ENCODE measurements around the gene ADAM10.

The ADAM10 gene

DNA sequence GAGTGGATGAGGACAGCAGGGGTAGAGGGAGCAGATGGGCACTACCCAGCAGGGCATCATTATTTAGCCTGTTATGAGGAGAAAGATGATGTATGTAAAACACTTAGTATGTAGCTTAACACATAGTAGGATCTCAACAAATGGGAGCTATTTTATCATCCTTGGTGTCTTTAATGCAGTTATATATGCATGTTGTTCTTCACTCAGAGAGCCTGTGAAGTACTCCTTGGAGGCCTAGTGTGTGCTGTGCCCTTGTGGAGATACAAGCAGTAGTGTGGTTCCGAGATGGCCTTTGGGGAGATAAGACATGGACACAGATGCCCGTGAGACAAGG, 193.5 kb downstream of the ADAM10 start:
- Mint-ChIP-seq H3K27ac (no peak overlapping the region), H3K27me3 (no peaks in the 10 kb centered on the region), H3K4me1 (peaks cover 11% of the 10 kb centered on the region), H3K36me3 (no peaks in the 10 kb centered on the region), H3K9me3 (no peaks in the 10 kb centered on the region), H3K4me3 (no peak overlapping the region)

DNA sequence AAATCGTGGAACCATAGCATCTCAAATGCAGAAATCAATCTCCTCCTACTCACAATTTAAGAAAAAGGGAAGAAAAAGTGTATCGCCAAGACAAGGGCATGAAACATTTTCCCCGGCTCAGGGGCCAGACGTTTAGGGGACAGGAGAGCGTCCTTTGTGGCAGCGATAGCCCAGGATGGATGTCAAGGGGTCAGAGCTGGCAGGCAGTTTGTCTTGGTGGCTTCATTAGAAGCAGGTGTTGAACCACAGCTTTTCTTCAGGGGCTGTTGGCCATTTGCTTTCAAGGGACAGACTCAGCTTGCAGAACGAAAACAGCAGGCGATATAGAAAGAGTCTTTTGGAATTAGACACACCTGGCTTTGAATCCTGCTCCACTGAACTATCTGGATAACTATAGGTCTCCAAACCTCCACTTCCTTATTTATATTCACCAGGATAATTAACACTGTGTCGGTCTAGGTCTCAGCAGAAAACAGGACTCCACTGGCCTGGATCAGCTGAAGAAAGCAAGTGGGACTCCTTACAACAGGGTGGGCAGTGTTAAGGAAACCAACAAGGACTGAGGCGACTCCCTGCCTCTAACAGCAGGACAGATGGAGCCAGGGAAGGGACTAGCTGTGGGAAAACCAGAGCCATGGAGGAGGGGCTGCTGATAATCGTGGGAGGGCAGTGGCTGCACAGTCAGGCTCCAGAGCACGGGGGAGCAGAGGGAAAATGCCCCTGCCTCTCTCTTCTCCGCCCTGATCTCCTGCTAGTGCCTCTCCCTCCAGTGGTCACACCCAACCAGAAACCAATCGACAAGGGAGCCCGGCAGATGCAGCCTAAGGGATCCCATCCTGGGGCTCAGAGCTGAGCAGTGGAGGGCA, 194.1 kb downstream of the ADAM10 start:
- Mint-ChIP-seq H3K9me3 (no peaks in the 10 kb centered on the region), H3K27me3 (no peaks in the 10 kb centered on the region), H3K27ac (no peak overlapping the region), H3K4me1 (peaks cover 13% of the 10 kb centered on the region), H3K4me3 (no peak overlapping the region), H3K36me3 (no peaks in the 10 kb centered on the region)

DNA sequence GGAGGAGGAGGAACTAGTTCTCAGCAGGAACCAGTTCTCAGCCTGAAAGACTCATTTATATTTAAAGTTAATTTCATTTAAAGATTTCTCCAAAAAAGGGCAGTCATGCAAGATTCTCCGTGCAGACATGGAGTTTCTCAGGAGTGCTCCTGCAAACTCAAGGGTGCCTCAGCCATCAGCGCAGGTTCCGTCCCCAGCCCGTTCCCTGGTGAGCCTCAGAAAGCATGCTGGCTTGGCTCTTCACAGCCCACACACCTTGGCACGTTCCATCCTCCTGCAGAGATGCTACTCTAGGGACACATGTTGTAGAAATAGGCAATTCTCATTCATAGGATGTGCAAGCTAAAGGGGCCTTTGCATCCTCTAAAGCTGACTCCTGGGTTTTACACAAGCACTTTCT, 194.7 kb downstream of the ADAM10 start:
- Mint-ChIP-seq H3K4me1 (peaks cover 13% of the 10 kb centered on the region), H3K27me3 (no peaks in the 10 kb centered on the region), H3K4me3 (no peak overlapping the region)

GRCh38 chr15:58553365-58553918, 196.1 kb downstream of the ADAM10 start:
- no peaks in the 10 kb centered on the region for H3K9me3 Mint-ChIP-seq
- no peak overlapping the region for H3K27ac Mint-ChIP-seq
- H3K36me3 Mint-ChIP-seq, result no peaks in the 10 kb centered on the region
- no peaks in the 10 kb centered on the region for H3K27me3 Mint-ChIP-seq
- H3K4me1 Mint-ChIP-seq, result peaks cover 13% of the 10 kb centered on the region
- H3K4me3 Mint-ChIP-seq, result no peak overlapping the region

More for the DNA sequence above, 194.7 kb downstream of the ADAM10 start:
- Mint-ChIP-seq H3K36me3 (no peaks in the 10 kb centered on the region), H3K27ac (no peak overlapping the region), H3K9me3 (no peaks in the 10 kb centered on the region)

DNA sequence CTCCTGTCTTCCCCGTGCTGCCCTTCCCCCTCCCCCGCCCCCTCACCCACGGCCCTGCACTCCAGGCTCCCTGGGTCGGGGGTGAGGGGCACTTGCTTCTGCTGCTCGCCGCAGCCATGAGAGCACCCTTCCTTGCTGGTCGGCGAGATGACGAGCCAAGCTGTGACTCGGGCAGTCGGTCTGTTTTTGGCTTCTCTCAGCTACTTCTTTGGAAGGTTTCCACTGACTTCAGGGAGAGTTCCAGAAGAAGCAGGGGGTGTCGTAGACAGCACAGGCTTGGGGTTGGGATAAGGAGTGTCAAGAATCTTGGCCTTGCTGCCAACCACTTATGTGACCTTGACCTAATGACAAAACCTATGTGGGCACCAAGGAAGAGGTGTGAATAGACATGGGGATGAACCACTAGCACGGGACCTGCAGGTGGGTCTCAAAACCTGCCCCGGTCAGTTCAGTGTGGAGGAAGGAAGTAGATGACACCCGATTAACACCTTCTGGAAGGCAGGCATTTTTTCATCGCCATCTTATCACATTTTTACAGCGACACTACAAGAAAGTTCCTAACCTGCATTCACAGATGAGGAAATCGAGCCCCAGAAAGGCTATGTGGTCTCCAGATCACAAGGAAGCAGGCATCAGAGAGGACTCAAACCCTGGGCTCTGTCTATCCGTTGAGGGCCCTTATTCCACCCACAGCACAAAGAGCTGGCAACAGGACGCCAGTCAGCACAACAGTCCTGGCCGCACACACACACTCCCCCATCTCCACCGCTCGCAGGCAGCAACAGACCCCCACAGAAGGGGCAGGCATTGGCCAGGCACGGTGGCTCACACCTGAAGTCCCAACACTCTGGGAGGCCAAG, 196.8 kb downstream of the ADAM10 start:
- Mint-ChIP-seq H3K27ac (no peak overlapping the region), H3K9me3 (no peaks in the 10 kb centered on the region), H3K36me3 (no peaks in the 10 kb centered on the region), H3K4me1 (peaks cover 13% of the 10 kb centered on the region), H3K27me3 (no peaks in the 10 kb centered on the region), H3K4me3 (no peak overlapping the region)

DNA sequence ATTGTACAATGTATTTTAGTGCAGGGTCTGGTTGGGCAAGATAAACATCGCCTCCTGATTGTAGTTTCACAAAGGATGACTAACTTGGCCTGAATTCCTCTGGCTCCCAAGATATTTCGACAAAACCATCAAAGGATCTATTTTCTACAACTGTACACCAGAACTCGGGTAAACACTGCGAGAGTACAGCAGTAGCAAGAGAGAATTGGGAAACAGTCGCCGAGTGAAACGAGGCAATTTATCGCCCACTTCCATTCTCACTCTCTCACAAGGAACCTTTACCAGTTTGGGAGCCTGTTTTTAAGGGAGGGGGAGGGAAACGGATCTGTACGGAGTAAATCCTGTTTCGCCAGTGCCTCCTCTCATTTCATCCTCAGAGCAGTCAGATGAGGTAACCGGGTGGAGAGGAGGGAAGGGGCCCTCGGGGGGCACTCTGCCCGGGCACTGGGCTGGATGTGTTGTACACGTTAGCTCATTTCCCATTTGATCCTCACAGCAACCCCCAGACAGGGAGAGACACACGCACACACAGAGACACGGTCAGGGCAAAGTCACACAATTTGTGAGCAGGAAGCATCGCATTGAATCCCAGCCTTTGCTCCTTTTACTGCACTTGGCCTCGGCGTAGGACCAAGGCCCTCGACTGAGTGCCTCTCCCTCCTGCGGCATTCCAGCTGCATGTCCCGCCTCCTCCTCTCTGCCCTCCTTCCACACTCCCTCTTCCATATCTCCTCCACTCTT, 197.6 kb downstream of the ADAM10 start:
- H3K4me1 Mint-ChIP-seq, result peaks cover 14% of the 10 kb centered on the region
- H3K9me3 Mint-ChIP-seq, result no peaks in the 10 kb centered on the region
- no peak overlapping the region for H3K4me3 Mint-ChIP-seq
- no peaks in the 10 kb centered on the region for H3K36me3 Mint-ChIP-seq
- H3K27me3 Mint-ChIP-seq, result no peaks in the 10 kb centered on the region
- peak overlapping the region; percentile 46 for H3K27ac Mint-ChIP-seq

GRCh38 chr15:58551084-58551763, 198.3 kb downstream of the ADAM10 start:
- peak overlapping the region; percentile 46 for H3K27ac Mint-ChIP-seq
- no peak overlapping the region for H3K4me3 Mint-ChIP-seq
- no peaks in the 10 kb centered on the region for H3K36me3 Mint-ChIP-seq

DNA sequence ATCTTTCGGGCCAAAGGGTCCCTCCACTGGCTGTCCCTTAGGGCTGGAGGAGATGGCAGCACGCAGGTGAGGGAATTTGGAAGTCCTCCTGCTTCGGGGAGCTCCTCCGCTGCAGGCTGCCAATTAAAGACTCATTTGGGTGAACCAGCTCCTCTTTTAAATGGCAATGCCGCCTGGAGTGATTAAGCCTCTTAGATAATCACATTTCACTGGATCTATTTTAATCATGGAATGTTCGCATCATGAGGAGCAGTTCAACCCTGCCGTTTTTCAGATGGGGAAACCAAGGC, 199.8 kb downstream of the ADAM10 start:
- peaks cover 35% of the 10 kb centered on the region for H3K4me1 Mint-ChIP-seq
- no peaks in the 10 kb centered on the region for H3K36me3 Mint-ChIP-seq
- H3K4me3 Mint-ChIP-seq, result no peak overlapping the region
- H3K27me3 Mint-ChIP-seq, result no peaks in the 10 kb centered on the region
- H3K9me3 Mint-ChIP-seq, result no peaks in the 10 kb centered on the region
- H3K27ac Mint-ChIP-seq, result no peak overlapping the region

More at GRCh38 chr15:58551084-58551763, 198.3 kb downstream of the ADAM10 start:
- H3K27me3 Mint-ChIP-seq, result no peaks in the 10 kb centered on the region
- peaks cover 21% of the 10 kb centered on the region for H3K4me1 Mint-ChIP-seq
- H3K9me3 Mint-ChIP-seq, result no peaks in the 10 kb centered on the region

GRCh38 chr15:58549013-58549784, 200.3 kb downstream of the ADAM10 start:
- Mint-ChIP-seq H3K27me3 (no peaks in the 10 kb centered on the region), H3K4me1 (peaks cover 38% of the 10 kb centered on the region), H3K36me3 (no peaks in the 10 kb centered on the region), H3K9me3 (no peaks in the 10 kb centered on the region), H3K27ac (no peak overlapping the region), H3K4me3 (no peak overlapping the region)

- Mint-ChIP-seq H3K4me1 (peaks cover 38% of the 10 kb centered on the region), H3K9me3 (no peaks in the 10 kb centered on the region), H3K27me3 (no peaks in the 10 kb centered on the region), H3K27ac (no peak overlapping the region), H3K4me3 (no peak overlapping the region), H3K36me3 (no peaks in the 10 kb centered on the region)
These were observed 201.0 kb downstream of the ADAM10 start for GRCh38 chr15:58548308-58549012.

GRCh38 chr15:58547628-58548307, 201.7 kb downstream of the ADAM10 start:
- no peak overlapping the region for H3K27ac Mint-ChIP-seq
- no peaks in the 10 kb centered on the region for H3K9me3 Mint-ChIP-seq
- peaks cover 38% of the 10 kb centered on the region for H3K4me1 Mint-ChIP-seq
- H3K4me3 Mint-ChIP-seq, result no peak overlapping the region
- no peaks in the 10 kb centered on the region for H3K27me3 Mint-ChIP-seq
- H3K36me3 Mint-ChIP-seq, result no peaks in the 10 kb centered on the region

DNA sequence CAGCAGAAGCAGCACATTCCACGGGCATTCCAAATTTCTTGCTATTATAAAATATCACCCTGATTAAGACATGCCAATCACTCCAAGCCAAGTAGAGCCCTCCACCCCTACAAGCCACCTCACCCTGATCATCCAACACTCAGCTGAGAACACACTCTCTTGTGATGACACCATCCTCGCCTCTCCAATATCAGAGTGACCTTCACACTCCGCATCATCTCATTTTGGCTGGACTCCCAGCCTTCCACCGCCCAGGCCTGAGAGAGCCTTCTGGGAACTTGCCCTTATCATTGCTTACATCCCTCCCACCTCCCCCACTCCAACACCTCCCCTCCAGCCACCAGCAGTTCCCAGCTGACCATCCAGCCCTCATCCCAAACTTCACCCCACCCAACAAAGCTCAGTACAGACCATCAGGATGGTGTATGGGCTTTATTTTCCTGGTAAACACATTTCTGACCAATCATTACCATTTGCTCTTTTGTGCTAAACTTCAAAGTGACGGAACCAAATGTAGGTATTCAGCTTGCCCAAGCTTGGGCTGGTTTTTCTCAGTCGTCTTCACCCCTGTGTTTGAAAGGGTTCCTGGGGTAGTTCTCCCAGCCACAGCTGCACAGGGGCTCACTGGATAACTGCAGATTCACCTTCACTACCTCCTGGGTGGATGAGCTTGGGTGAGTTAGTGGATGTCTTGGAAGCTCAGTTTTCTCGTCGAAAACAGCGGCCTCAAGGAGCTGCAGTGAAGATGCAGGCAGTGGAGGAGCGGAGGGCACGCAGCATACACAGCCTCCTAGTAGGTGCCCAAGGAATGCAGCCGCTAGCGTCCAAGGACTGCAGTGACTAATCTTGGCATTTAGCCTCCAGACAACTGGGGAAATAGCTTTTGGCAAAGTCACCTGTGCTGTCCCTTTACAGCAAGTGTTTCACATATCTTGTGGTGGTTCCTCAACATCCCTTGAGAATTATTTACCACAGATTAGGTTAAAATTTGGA, 202.6 kb downstream of the ADAM10 start:
- H3K4me1 Mint-ChIP-seq, result peaks cover 36% of the 10 kb centered on the region
- no peaks in the 10 kb centered on the region for H3K27me3 Mint-ChIP-seq
- H3K27ac Mint-ChIP-seq, result no peak overlapping the region
- no peaks in the 10 kb centered on the region for H3K36me3 Mint-ChIP-seq
- no peaks in the 10 kb centered on the region for H3K9me3 Mint-ChIP-seq
- no peak overlapping the region for H3K4me3 Mint-ChIP-seq

Data from activated naive CD4-positive, alpha-beta T cell treated with anti-CD3 and anti-CD28 coated beads, Interleukin-2, amount 50 U/mL, for 24 hours (primary cell).